IPS DF 19.7 (cell line): ENCODE measurements around the gene BTK.

Source experiments
- DNase-seq: peaks from one replicate; pipeline ENCODE4 v3.0.0-alpha.2; 2013; ENCODE audit warnings: low read depth, low spot score

The BTK gene

DNA sequence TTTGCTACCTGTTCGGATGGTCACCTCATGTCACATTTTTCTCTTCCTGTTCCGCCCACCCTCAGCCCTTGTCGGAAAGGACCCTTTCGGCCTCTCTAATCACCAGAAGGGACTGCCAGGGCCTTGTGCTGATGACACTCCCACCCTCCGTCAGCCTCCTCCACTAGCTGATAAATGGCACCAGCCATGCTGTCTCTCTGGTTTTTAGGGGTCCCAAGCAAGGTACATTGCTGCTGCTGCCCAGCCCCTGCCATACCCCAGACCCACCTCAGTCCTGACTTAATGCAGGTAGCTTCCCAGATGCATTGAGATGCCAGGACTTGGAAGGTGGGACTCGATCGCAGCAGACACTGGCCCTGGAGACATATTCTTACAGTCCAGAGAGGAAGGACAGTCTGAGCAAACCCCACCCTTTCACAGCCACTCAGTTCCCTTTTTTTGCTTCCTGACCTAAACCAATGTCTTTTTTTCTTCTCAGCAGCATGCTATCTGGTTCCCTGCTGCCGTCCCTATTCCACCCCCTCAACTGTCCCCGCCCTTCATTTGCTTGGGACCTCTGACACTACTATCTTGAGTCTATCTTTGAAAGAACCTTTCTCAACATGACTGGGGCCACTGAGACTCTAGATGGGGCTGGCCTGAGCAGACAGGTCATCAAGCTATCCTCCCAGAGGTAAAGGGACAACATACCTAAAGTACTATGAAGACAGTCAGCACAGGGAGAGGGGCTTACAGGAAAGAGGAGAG lies at the start of gene BTK:
Gene BTK, minus strand, starts transcription at position 397 of the 747 bp plus-strand sequence. CDS start 10,907 bp downstream, outside the sequence.
- DNase-seq: no peak

DNA sequence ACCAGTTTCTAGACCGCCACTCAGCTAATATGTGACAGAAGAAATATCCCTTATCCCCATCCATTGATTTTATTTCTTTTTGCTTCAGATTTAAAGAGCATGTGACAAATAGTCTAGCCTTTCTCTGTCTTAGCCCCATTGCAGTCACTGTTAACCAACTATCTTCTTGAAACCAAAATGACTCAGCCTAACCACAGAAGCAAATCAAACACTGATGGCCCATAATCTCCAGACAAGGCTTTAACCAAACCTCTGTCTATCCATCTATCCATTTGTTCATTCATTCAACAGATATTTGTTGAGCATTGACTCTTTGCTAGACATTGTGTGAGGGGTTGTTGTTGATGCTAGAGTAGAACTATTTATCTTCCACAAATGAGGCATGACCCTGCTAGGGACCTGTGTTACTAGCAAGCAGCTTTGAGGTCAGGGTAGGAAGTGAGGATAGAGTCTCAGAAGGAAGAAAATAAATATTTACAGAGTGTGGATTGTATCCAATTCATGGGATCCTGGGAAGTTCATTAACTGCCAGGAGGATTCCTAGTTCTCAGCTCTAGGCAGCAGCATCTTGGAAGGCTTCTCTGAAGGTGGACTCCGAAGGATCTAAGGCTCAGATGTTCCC lies 44.6 kb upstream of the BTK start:
- no peak for DNase-seq

- DNase-seq: no peak
Observed at GRCh38 chrX:101429934-101430333, 43.9 kb upstream of the BTK start.

DNA sequence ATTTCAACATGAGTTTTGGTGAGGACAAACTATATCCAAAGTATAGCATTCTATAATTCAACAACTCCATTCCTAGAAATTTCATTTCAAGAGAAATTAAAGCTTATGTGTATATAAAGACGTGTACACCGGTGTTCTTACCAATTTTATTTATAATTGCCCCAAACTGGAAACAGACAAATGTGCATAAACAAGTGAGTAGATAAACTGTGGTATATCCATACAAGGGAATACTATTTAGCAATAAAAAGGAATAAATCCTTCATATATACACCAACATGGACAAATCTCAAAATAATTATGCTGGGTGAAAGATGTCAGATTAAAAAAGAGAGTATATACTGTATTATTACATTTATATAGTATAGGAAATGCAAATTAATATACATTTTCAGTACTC lies 42.0 kb upstream of the BTK start:
- DNase-seq: no peak

GRCh38 chrX:101419489-101419888 lies 33.5 kb upstream of the BTK start:
- no peak for DNase-seq

- no peak for DNase-seq
Observed at GRCh38 chrX:101417981-101418841, 32.2 kb upstream of the BTK start.

DNA sequence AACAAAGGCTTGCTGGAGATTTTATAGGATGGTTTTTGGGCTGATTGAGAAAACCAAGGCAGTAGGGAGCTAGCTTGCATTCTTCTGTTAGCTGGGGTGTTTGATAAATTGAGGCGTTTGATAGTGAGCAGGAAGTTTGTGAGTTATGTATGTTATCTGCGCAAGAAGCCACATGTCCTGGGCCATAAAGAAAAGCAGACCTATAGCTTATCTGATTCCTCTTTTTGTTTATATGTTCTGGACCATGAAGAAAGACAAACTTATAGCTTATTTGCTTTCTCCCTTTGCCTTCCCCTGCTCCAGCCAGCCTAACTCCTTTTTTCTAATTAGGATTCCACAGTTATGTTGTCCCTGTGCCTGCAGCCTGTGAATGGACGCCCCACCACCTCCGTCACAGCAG lies 31.2 kb upstream of the BTK start:
- no peak for DNase-seq

GRCh38 chrX:101416691-101417090 lies 30.7 kb upstream of the BTK start:
- DNase-seq: no peak

DNA sequence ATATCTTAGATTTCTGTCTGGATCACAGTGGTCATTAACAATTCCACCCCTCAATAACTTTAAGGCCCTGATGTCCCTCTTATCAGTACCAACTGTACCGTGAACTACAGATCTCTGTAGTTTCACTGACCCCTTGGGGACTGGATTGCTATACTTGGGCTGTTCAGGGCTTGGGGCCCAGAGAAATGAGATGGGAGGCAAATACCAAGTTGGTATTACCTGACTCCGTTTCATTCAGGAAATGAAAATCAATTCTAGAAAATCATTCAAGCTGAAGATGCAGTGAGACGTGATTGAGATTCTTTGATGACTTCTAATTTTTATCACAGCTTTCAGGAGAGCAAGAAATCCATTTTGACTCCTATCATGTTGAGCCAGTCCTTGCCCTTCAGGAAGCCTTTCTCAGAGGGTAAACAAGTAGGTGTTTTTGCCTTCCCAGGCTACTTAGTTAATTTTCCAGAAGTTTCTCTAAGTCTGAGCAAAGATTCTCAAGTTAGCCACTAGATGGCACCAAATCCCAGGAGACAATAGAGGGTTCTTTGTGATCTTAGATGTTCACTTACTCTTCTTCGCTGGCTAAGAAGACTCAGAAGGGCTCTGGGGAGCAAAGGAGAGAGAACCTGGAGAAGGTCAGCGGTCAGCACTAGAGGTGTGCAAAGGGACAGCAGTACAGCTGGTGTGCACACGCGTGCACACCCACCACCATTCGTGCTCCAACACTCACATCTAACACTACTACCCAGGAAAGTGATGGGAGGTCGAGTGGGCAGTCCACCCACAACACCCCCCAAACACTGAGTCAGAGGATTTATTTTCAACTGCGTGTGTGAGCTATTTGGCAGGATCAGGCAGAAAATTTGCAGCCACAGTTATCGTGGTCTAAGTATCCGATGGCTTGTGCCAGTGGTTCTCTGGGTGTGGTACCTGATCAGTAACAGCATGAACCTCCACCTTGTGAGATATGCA lies 29.5 kb upstream of the BTK start:
- DNase-seq: no peak

- no peak for DNase-seq
Observed at GRCh38 chrX:101411984-101412383, 26.0 kb upstream of the BTK start.

GRCh38 chrX:101410461-101410860 lies 24.5 kb upstream of the BTK start:
- DNase-seq: no peak

- DNase-seq: no peak
Observed at GRCh38 chrX:101409043-101409442, 23.1 kb upstream of the BTK start.

GRCh38 chrX:101408532-101408841 lies 22.5 kb upstream of the BTK start:
- no peak for DNase-seq

- peak; percentile 95 for DNase-seq
Observed at GRCh38 chrX:101407748-101408531, 21.9 kb upstream of the BTK start, which contains the start of the genes GLA and HNRNPH2. TSS of gene GLA (minus strand) at chrX:101407925. CDS start at chrX:101407903, 22 bp downstream. TSS of gene HNRNPH2 (plus strand) at chrX:101408222. CDS start at chrX:101411989, 3,767 bp downstream.

DNA sequence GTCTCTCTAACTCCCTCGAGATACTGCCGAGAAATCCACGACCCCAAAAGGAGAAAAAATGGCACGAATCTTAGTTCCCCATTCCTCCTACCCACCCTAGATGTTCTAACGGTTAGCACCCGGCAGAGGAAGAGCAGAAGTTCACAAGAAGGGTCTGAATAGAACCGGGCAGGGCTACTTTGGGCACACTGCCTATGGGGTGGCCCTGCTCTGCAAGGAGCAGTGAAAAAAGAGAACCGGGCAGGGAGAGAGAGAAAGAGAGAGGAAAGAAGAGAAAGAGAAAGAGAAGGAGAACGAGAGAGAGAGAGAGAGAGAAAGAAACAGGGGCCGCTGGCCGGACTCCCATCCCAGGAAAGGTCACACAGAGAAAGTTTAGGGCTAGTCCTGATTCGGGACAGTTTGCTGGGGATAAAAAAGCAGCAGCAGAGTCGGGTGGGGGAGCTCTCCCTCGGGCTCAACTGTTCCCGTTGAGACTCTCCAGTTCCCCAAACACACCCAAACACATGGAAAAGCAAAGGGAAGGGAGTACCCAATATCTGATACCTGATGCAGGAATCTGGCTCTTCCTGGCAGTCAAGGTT lies 21.3 kb upstream of the BTK start:
- no peak for DNase-seq

GRCh38 chrX:101399825-101400224 lies 13.8 kb upstream of the BTK start:
- no peak for DNase-seq

GRCh38 chrX:101398694-101399093 lies 12.7 kb upstream of the BTK start:
- DNase-seq: no peak

DNA sequence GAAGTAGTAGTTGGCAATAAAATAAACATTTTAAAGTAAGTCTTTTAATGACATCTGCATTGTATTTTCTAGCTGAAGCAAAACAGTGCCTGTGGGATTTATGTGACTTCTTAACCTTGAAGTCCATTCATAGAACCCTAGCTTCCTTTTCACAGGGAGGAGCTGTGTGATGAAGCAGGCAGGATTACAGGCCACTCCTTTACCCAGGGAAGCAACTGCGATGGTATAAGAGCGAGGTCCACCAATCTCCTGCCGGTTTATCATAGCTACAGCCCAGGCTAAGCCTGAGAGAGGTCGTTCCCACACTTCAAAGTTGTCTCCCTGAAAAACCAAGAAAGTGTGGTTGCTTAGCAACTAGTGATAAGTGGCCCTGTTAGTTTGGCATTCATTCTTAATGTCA lies 11.8 kb upstream of the BTK start:
- DNase-seq: no peak

GRCh38 chrX:101395789-101396188 lies 9.8 kb upstream of the BTK start:
- no peak for DNase-seq

DNA sequence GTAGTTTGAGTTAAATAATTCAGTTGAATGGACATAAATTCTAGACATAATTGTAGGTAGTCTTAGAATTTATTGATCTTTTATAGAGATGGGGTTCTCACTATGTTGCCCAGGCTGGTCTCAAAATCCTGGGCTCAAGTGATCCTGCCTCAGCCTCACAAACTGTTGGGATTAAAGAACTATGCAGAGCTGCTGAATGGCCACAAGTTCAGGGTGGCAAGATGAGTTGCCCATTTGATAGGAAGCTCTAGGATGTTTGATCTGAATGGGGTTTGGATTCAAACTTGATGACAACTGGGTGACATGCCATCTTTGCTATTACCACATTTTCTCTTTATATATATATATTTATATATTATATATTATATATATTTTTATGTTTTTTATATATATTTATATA lies 8.4 kb upstream of the BTK start:
- DNase-seq: no peak
